LNCaP clone FGC (cell line): Measurements from ENCODE around the gene PRKAG2.

ENCODE experiments used
- DNase-seq: peaks from one replicate; pipeline ENCODE4 v3.0.0-alpha.2; 2011; ENCODE audit warnings: low read depth
- H3K4me3 ChIP-seq: 2 replicates; pipeline ENCODE4 v1.5.1; 2011; ENCODE audit warnings: mild to moderate bottlenecking, low read depth, low read length, control low read depth
- CTCF ChIP-seq: IDR thresholded peaks from 2 replicates; pipeline ENCODE4 v1.5.1; 2012; ENCODE audit warnings: mild to moderate bottlenecking; ENCODE audit not compliant: control insufficient read depth, insufficient read depth; ENCODE audit errors: extremely low read depth

The PRKAG2 gene

GRCh38 chr7:151630851-151631569 is 245.9 kb downstream of the PRKAG2 start:
- DNase-seq, result no peak
- peak overlapping the region; percentile 67 for H3K4me3 ChIP-seq

GRCh38 chr7:151630358-151630757 is 246.6 kb downstream of the PRKAG2 start:
- peak overlapping the region; percentile 67 for H3K4me3 ChIP-seq
- DNase-seq, result no peak
- TF ChIP-seq CTCF, result no peak

More at GRCh38 chr7:151630851-151631569, 245.9 kb downstream of the PRKAG2 start:
- TF ChIP-seq CTCF, result no peak

GRCh38 chr7:151629713-151630272 is 247.1 kb downstream of the PRKAG2 start:
- no peak for DNase-seq
- TF ChIP-seq CTCF, result no peak
- no peak overlapping the region for H3K4me3 ChIP-seq

- no peak overlapping the region for H3K4me3 ChIP-seq
- TF ChIP-seq CTCF, result no peak
- no peak for DNase-seq
Observed at GRCh38 chr7:151628846-151629604, 247.9 kb downstream of the PRKAG2 start.

- peak; percentile 22 for DNase-seq
- H3K4me3 ChIP-seq, result no peak overlapping the region
Observed at GRCh38 chr7:151626422-151627115, 250.3 kb downstream of the PRKAG2 start.

More at GRCh38 chr7:151626422-151627115, 250.3 kb downstream of the PRKAG2 start:
- peak; percentile 68 for TF ChIP-seq CTCF
